OCI-LY7 (cell line): ENCODE results near the gene GABRR2.

Source experiments
- EZH2phosphoT487 ChIP-seq: fragments of 200-600 bp; sonication (generic); IDR thresholded peaks from 2 replicates; pipeline ENCODE4 v1.6.1; 2018; ENCODE audit warnings: low read depth, borderline replicate concordance, mild to moderate bottlenecking, mixed run types, antibody characterized with exemption, low read length, moderate library complexity, mixed read lengths
- TF ChIP-seq, protein P1 (sequence below): fragments of 200-600 bp; sonication (generic); conservative IDR thresholded peaks from 2 replicates; pipeline ENCODE4 v1.5.1; 2014; ENCODE audit warnings: mild to moderate bottlenecking, antibody characterized with exemption, low read length, moderate library complexity, mixed read lengths

DNA sequence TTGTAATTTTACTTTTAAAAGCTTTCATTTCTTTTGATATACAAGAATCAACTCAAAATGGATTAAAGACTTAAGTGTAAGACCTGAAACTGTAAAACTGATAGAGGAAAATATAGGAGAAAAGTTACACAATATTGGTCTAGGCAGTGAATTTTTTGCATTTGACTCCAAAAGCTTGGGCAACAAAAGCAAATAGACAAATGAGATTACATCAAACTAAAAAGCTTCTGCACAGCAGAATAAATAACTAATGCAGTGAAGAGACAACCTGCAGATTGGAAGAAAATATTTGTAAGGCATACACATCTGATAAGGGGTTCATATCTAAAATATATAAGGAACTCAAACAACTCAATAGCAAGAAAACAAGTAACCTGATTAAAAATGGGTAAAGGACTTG is 100.9 kb downstream of the GABRR2 start:
- TF ChIP-seq EZH2phosphoT487, result no peak
- TF ChIP-seq, protein P1, sequence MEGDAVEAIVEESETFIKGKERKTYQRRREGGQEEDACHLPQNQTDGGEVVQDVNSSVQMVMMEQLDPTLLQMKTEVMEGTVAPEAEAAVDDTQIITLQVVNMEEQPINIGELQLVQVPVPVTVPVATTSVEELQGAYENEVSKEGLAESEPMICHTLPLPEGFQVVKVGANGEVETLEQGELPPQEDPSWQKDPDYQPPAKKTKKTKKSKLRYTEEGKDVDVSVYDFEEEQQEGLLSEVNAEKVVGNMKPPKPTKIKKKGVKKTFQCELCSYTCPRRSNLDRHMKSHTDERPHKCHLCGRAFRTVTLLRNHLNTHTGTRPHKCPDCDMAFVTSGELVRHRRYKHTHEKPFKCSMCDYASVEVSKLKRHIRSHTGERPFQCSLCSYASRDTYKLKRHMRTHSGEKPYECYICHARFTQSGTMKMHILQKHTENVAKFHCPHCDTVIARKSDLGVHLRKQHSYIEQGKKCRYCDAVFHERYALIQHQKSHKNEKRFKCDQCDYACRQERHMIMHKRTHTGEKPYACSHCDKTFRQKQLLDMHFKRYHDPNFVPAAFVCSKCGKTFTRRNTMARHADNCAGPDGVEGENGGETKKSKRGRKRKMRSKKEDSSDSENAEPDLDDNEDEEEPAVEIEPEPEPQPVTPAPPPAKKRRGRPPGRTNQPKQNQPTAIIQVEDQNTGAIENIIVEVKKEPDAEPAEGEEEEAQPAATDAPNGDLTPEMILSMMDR, result no peak
